K562 (cell line): Measurements from ENCODE around the gene RPE. TPM values are rescaled to one million over a fixed set of nuclear protein-coding genes. Genes with fewer than 3 reads are reported as not detected.

ENCODE experiments used
- ATAC-seq: fragments of 200-7000 bp; cut with Tn5 transposase; 3 replicates; pipeline ENCODE4 v1.9.1; 2020; ENCODE audit warnings: moderate library complexity
- BruUV-seq: library from RNA; stranded (reverse); fragments of 400-500 nt; replicated peaks from 2 replicates; lab custom pipeline; 2021; lab: Mats Ljungman, UMichigan
- CTCF ChIA-PET: fragments of 300-600 bp; formaldehyde crosslinking; extraction: SDS; loops from one replicate; lab custom pipeline; 2021; ENCODE audit warnings: low intra/inter-chr PET ratio; lab: Yijun Ruan, JAX
- POLR2A ChIA-PET: fragments of 300-600, 350-650 bp; sonication (Branson Sonifier 250); formaldehyde crosslinking; extraction: SDS; loops from one replicate; lab custom pipeline; 2021; ENCODE audit warnings: antibody characterized with exemption, inconsistent platforms; lab: Yijun Ruan, JAX
- DNase-seq, 4 experiments: peaks; one replicate each; pipeline versions ENCODE4 v3.0.0 to v3.0.0-alpha.2; 2011 to 2018; ENCODE audit warnings: low spot score in 3 of 4, mixed read lengths in 3 of 4; ENCODE audit errors: extremely low read depth in 1 of 4
- FAIRE-seq: peaks from 2 replicates; lab custom pipeline; 2011; peaks lifted over from hg19 to GRCh38; lab: Jason Lieb, UNC
- H2AFZ ChIP-seq: 2 replicates; pipeline ENCODE4 v1.6.0; 2011; ENCODE audit warnings: low read depth, low read length, control low read depth, inconsistent platforms
- H3K27ac ChIP-seq: fragments of 200-600 bp; 3 replicates; pipeline ENCODE4 v1.8.0; 2011; ENCODE audit warnings: low read depth, mild to moderate bottlenecking, control low read depth, inconsistent platforms, low read length, moderate library complexity, mixed read lengths; ENCODE audit errors: extremely low read depth
- H3K27me3 ChIP-seq, 2 experiments: fragments of 300-600 bp in 1 of 2; 2 replicates in 1 of 2; 3 replicates in 1 of 2; pipeline versions ENCODE4 v1.6.0 to v1.8.0; 2011; ENCODE audit warnings: inconsistent platforms in 2 of 2, low read length in 2 of 2, mild to moderate bottlenecking in 1 of 2, mixed read lengths in 1 of 2, moderate library complexity in 1 of 2; ENCODE audit not compliant: control insufficient read depth in 2 of 2, insufficient read depth in 2 of 2
- H3K36me3 ChIP-seq: fragments of 300-600 bp; 3 replicates; pipeline ENCODE4 v1.8.0; 2011; ENCODE audit warnings: mild to moderate bottlenecking, low read length, inconsistent platforms; ENCODE audit not compliant: control insufficient read depth, insufficient read depth
- H3K4me1 ChIP-seq, 2 experiments: fragments of 200-600 bp in 1 of 2; replicated peaks in 1 of 2; 2 replicates in 1 of 2; 3 replicates in 1 of 2; pipeline versions ENCODE4 v1.5.1 to v1.8.0; 2011; ENCODE audit warnings: inconsistent platforms in 2 of 2, low read length in 2 of 2, mild to moderate bottlenecking in 1 of 2, mixed read lengths in 1 of 2, moderate library complexity in 1 of 2; ENCODE audit not compliant: control insufficient read depth in 2 of 2, insufficient read depth in 2 of 2
- H3K4me2 ChIP-seq: 2 replicates; pipeline ENCODE4 v1.6.1; 2011; ENCODE audit warnings: low read length, control low read depth, inconsistent platforms, mixed read lengths; ENCODE audit not compliant: insufficient read depth
- H3K4me3 ChIP-seq: fragments of 200-600 bp; sonication (generic), shearing (Covaris generic); 2 replicates; pipeline ENCODE4 v1.5.1; 2016; ENCODE audit warnings: control low read depth, inconsistent platforms
- H3K79me2 ChIP-seq: fragments of 200-600 bp; 3 replicates; pipeline ENCODE4 v1.8.0; 2011; ENCODE audit warnings: low read length, inconsistent platforms; ENCODE audit not compliant: control insufficient read depth, insufficient read depth
- H3K9ac ChIP-seq, 2 experiments: 2 replicates each; pipeline versions ENCODE4 v1.6.0 to v1.6.1; 2011; ENCODE audit warnings: low read depth in 2 of 2, low read length in 2 of 2, control low read depth in 1 of 2, inconsistent platforms in 1 of 2, mild to moderate bottlenecking in 1 of 2, mixed read lengths in 1 of 2; ENCODE audit not compliant: insufficient read depth in 1 of 2
- H3K9me1 ChIP-seq: one replicate; pipeline ENCODE4 v1.6.0; 2011; ENCODE audit warnings: inconsistent platforms, mild to moderate bottlenecking, low read length, moderate library complexity; ENCODE audit not compliant: control insufficient read depth, insufficient read depth
- H3K9me3 ChIP-seq: replicated peaks from 2 replicates; pipeline ENCODE4 v1.5.1; 2011; ENCODE audit warnings: low read depth, low read length, inconsistent platforms; ENCODE audit not compliant: control insufficient read depth, insufficient read depth
- H4K20me1 ChIP-seq: replicated peaks from 2 replicates; pipeline ENCODE4 v1.6.1; 2011; ENCODE audit warnings: low read length, inconsistent platforms, mixed read lengths; ENCODE audit not compliant: control insufficient read depth, insufficient read depth
- HINFP ChIP-seq: fragments of 450-650 bp; conservative IDR thresholded peaks from 2 replicates; pipeline ENCODE4 v1.6.1; 2016; ENCODE audit warnings: missing genetic modification characterization, low read depth, mild to moderate bottlenecking, control low read depth, missing compliant biosample characterization
- MECOM ChIP-seq: fragments of 250-450 bp; sonication (Bioruptor Pico); IDR thresholded peaks from 2 replicates; pipeline ENCODE4 v1.8.0; 2022; ENCODE audit warnings: inconsistent platforms
- MEF2D ChIP-seq: conservative IDR thresholded peaks from 2 replicates; pipeline ENCODE4 v1.6.1; 2016; ENCODE audit warnings: low read depth, missing genetic modification characterization, missing compliant biosample characterization
- SMARCA5 ChIP-seq: fragments of 450-650 bp; IDR thresholded peaks from 2 replicates; pipeline ENCODE4 v1.6.1; 2016
- SMARCB1 ChIP-seq: IDR thresholded peaks from 2 replicates; pipeline ENCODE4 v1.6.1; 2011; ENCODE audit warnings: improper control_type of control experiment, low read depth; ENCODE audit not compliant: insufficient read length
- SRSF1 ChIP-seq: fragments of 200-400 bp; formaldehyde crosslinking; IDR thresholded peaks from 2 replicates; pipeline ENCODE4 v1.6.1; 2017; ENCODE audit warnings: mild to moderate bottlenecking, low read depth, low read length, moderate library complexity
- THAP7 ChIP-seq: fragments of 250-450 bp; sonication (Bioruptor Pico); IDR thresholded peaks from 2 replicates; pipeline ENCODE4 v1.5.0; 2021
- ZNF133 ChIP-seq: fragments of 250-450 bp; sonication (Bioruptor Pico); IDR thresholded peaks from 2 replicates; pipeline ENCODE4 v1.4.0; 2020; ENCODE audit warnings: mild to moderate bottlenecking
- ZNF277 ChIP-seq: fragments of 250-450 bp; sonication (Bioruptor Pico); IDR thresholded peaks from 2 replicates; pipeline ENCODE4 v1.8.0; 2022; ENCODE audit warnings: inconsistent platforms, mild to moderate bottlenecking, moderate library complexity, borderline replicate concordance
- ZNF445 ChIP-seq: fragments of 250-450 bp; sonication (Bioruptor Pico); IDR thresholded peaks from 2 replicates; pipeline ENCODE4 v1.4.0; 2020; ENCODE audit warnings: low read depth, mild to moderate bottlenecking, moderate library complexity
- ZNF586 ChIP-seq: fragments of 450-650 bp; formaldehyde crosslinking; conservative IDR thresholded peaks from 2 replicates; pipeline ENCODE4 v1.4.0; 2020; ENCODE audit warnings: mild to moderate bottlenecking, moderate library complexity
- ZNF785 ChIP-seq: fragments of 250-450 bp; sonication (Bioruptor Pico); IDR thresholded peaks from 2 replicates; pipeline ENCODE4 v1.4.0; 2020; ENCODE audit warnings: mild to moderate bottlenecking
- WGBS: fragments of 100-300 bp; shearing (Covaris generic); methylation state at CpG from one replicate; pipeline ENCODE4 v1.1.6; 2016; ENCODE audit warnings: low coverage, mixed read lengths; ENCODE audit not compliant: insufficient coverage; ENCODE audit errors: missing lambda C conversion rate; 5-methylcytosine and 5-hydroxymethylcytosine counted together
- in situ Hi-C: fragments of 300-500 bp; cut with MboI; formaldehyde crosslinking; loops from 4 replicates; pipeline ENCODE4 v1.15.0; 2018; ENCODE audit warnings: inconsistent platforms, mixed read lengths
- intact Hi-C: fragments of 100-400 bp; cut with micrococcal nuclease; formaldehyde crosslinking; loops from 2 replicates; pipeline ENCODE4 v1.14.2; 2022
- polyA plus RNA-seq, 8 experiments: library from polyadenylated mRNA; depleted of rRNA in 4 of 8; stranded (reverse) in 5 of 8; unstranded in 3 of 8; fragments of >200 nt; fragmentation: Nextera tagmentation in 2 of 8; fragmentation: Illumina TruSeq in 1 of 8; extraction: Ambion mirVana in 2 of 8; extraction: Trizol in 1 of 8; gene quantifications; 2 replicates each; pipeline versions ENCODE4 v1.2.1 to v1.2.3, GENCODE V29; 2011 to 2014; ENCODE audit warnings: inconsistent platforms in 1 of 8, missing spikeins in 1 of 8
- total RNA-seq, 7 experiments: library from RNA; depleted of rRNA in 6 of 7; stranded (reverse); fragments of >200 nt in 6 of 7; fragmentation: Illumina TruSeq in 2 of 7; extraction: Trizol in 2 of 7; gene quantifications; 2 replicates each; pipeline versions ENCODE4 v1.2.1 to v1.2.3, GENCODE V29; 2011 to 2021; ENCODE audit warnings: low replicate concordance in 1 of 7

RPE gene
- total and polyA plus RNA-seq, 9 of the 15 experiments (the other 6 are each of a cell fraction or from before 2014, with no cell fraction given), result 33.5 to 65.3 (median 50.4) TPM

GRCh38 chr2:209958016-209958415, 44.4 kb upstream of the RPE start (continued):
- TF ChIP-seq ZNF586 (CRISPR knock-in tag) (no peak), THAP7 (CRISPR knock-in tag) (no peak), HINFP (tag) (no peak), MECOM (no peak), SRSF1 (no peak)

- ATAC-seq, result no peak
- H3K9me1 ChIP-seq, result no peaks in the 10 kb centered on the region
- TF ChIP-seq SMARCA5 (no peak), ZNF133 (CRISPR knock-in tag) (no peak), ZNF445 (no peak), ZNF277 (CRISPR knock-in tag) (no peak), ZNF785 (no peak), MEF2D (no peak), SMARCB1 (no peak)
- H3K27ac ChIP-seq, result no peak overlapping the region
- FAIRE-seq, result no peak
- CTCF ChIA-PET, result no interaction called here
- H4K20me1 ChIP-seq, result no peaks in the 10 kb centered on the region
- no peak overlapping the region for H3K4me2 ChIP-seq
- POLR2A ChIA-PET, result no interaction called here
- H3K36me3 ChIP-seq, result no peaks in the 10 kb centered on the region
- intact Hi-C loops, result loop anchor here (5.0 to 10.0 kb wide), 3 partner anchors 535 to 1563 kb away; partner anchors contain the start of gene MAP2
- no peak overlapping the region for H2AFZ ChIP-seq
- no peaks in the 10 kb centered on the region for H3K79me2 ChIP-seq
- WGBS, result 0% methylated on average over 3 of the region's 7 CpGs
- H3K4me1 ChIP-seq, result no peaks in the 10 kb centered on the region
- H3K9ac ChIP-seq, result no peak overlapping the region
- DNase-seq, result no peak
- no peaks in the 10 kb centered on the region for H3K9me3 ChIP-seq
- in situ Hi-C loops, result loop anchor here (10.0 kb wide), 1 partner anchor 1555 kb away; the partner anchor contains the start of gene PTH2R
- no TSS peak for BruUV-seq
- H3K4me3 ChIP-seq, result no peak overlapping the region
- H3K27me3 ChIP-seq, result no peaks in the 10 kb centered on the region
These were observed 42.4 kb upstream of the RPE start for GRCh38 chr2:209960045-209960444.
